ENCODE data around the gene XPNPEP2.

- TF ChIP-seq CTCF (IDR thresholded peaks at IDR 0.05) (no peak), POLR2A (IDR thresholded peaks at IDR 0.05) (no peak), POLR2AphosphoS5 (IDR thresholded peaks at IDR 0.05) (no peak)
Measured at GRCh38 chrX:129791961-129792570, 53.3 kb downstream of the XPNPEP2 start.
